C4-2B (cell line): ENCODE results near the gene ADGRF1.

Experiments used
- ZFX ChIP-seq: fragments of 450-650 bp; IDR thresholded peaks from 2 replicates; pipeline ENCODE4 v1.6.1; 2017
- TF ChIP-seq, protein P1 (sequence below): fragments of 450-650 bp; conservative IDR thresholded peaks from 2 replicates; pipeline ENCODE4 v1.5.1; 2017; ENCODE audit warnings: mild to moderate bottlenecking

DNA sequence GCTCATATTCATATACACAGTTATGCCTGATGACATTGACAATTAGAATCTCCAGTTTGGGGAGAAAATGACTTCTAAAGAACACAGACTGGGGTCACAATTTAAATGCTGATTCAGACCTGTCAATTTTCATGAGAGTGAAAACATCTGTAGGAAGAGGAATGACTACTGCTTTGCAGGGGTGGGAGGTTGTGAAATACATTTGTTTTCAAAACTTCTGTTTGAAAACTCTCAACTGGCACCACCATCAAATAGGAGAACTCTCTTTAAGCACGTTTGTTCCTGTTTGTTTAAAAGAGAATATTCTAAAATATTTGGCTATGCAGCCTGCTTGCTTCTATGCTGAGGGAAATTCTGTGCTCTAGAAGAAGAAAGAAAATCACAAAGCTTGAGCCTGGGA lies 69.6 kb downstream of the ADGRF1 start:
- TF ChIP-seq, protein P1, sequence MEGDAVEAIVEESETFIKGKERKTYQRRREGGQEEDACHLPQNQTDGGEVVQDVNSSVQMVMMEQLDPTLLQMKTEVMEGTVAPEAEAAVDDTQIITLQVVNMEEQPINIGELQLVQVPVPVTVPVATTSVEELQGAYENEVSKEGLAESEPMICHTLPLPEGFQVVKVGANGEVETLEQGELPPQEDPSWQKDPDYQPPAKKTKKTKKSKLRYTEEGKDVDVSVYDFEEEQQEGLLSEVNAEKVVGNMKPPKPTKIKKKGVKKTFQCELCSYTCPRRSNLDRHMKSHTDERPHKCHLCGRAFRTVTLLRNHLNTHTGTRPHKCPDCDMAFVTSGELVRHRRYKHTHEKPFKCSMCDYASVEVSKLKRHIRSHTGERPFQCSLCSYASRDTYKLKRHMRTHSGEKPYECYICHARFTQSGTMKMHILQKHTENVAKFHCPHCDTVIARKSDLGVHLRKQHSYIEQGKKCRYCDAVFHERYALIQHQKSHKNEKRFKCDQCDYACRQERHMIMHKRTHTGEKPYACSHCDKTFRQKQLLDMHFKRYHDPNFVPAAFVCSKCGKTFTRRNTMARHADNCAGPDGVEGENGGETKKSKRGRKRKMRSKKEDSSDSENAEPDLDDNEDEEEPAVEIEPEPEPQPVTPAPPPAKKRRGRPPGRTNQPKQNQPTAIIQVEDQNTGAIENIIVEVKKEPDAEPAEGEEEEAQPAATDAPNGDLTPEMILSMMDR: no peak
- no peak for TF ChIP-seq ZFX
